ENCODE data around the gene UGT1A7.

The UGT1A7 gene

DNA sequence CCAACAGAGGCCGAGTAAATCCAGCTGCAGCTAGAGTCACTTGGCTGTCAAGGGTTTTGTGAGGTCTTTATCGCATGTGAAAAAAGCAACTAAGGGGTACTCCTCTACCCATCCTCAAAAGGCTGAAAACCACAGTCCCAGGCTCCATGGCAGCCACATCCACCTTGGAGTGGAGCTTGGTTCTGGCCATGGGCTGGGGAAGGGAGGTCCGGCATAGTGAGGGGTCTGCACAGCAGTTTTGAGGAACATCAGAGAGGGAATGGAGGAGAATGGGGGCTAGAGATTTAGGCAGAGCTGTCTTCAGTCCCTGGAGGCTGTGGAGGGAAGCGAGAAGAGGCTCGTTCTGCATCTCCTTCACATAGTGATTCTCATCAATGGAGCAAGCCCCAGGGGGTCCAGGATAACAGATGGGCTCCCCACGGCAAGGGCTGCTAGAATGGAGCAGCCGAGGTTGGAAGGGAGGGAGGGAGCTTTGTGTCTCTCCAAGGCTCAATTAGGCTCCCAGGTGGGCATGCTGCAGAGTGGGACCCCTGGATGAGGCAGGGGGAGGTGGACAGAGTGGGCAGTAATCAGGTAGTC, 117.5 kb downstream of the UGT1A7 start:
- Histone ChIP-seq H3K36me3 (ENCODE audit: control insufficient read depth, insufficient read depth, low read length) (no peaks in the 10 kb centered on the region), H3K4me3 (replicated peaks; ENCODE audit: low read depth, low read length) (no peak overlapping the region), H3K27me3 (replicated peaks; ENCODE audit: control insufficient read depth, insufficient read depth, low read length) (no peaks in the 10 kb centered on the region; the same call in 1 of the 2 replicates)
- TF ChIP-seq, protein P1, sequence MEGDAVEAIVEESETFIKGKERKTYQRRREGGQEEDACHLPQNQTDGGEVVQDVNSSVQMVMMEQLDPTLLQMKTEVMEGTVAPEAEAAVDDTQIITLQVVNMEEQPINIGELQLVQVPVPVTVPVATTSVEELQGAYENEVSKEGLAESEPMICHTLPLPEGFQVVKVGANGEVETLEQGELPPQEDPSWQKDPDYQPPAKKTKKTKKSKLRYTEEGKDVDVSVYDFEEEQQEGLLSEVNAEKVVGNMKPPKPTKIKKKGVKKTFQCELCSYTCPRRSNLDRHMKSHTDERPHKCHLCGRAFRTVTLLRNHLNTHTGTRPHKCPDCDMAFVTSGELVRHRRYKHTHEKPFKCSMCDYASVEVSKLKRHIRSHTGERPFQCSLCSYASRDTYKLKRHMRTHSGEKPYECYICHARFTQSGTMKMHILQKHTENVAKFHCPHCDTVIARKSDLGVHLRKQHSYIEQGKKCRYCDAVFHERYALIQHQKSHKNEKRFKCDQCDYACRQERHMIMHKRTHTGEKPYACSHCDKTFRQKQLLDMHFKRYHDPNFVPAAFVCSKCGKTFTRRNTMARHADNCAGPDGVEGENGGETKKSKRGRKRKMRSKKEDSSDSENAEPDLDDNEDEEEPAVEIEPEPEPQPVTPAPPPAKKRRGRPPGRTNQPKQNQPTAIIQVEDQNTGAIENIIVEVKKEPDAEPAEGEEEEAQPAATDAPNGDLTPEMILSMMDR (IDR thresholded peaks at IDR 0.05; ENCODE audit: insufficient read depth, low read length, poor library complexity, severe bottlenecking), result no peak
- DNase-seq (ENCODE audit: extremely low read depth, insufficient read length), result no peak

GRCh38 chr2:233799716-233800115, 118.0 kb downstream of the UGT1A7 start:
- no peaks in the 10 kb centered on the region; the same call in 1 of the 2 replicates for H3K27me3 ChIP-seq (replicated peaks; ENCODE audit: control insufficient read depth, insufficient read depth, low read length)
- TF ChIP-seq, protein P1 (IDR thresholded peaks at IDR 0.05; ENCODE audit: insufficient read depth, low read length, poor library complexity, severe bottlenecking), result no peak
- no peaks in the 10 kb centered on the region for H3K36me3 ChIP-seq (ENCODE audit: control insufficient read depth, insufficient read depth, low read length)
- no peak for DNase-seq (ENCODE audit: extremely low read depth, insufficient read length)
- H3K4me3 ChIP-seq (replicated peaks; ENCODE audit: low read depth, low read length), result no peak overlapping the region

GRCh38 chr2:233800208-233800607, 118.5 kb downstream of the UGT1A7 start:
- DNase-seq (ENCODE audit: extremely low read depth, insufficient read length), result no peak
- Histone ChIP-seq H3K27me3 (replicated peaks; ENCODE audit: control insufficient read depth, insufficient read depth, low read length) (no peaks in the 10 kb centered on the region; the same call in 1 of the 2 replicates), H3K36me3 (ENCODE audit: control insufficient read depth, insufficient read depth, low read length) (no peaks in the 10 kb centered on the region), H3K4me3 (replicated peaks; ENCODE audit: low read depth, low read length) (no peak overlapping the region)
- TF ChIP-seq, protein P1 (IDR thresholded peaks at IDR 0.05; ENCODE audit: insufficient read depth, low read length, poor library complexity, severe bottlenecking), result no peak

DNA sequence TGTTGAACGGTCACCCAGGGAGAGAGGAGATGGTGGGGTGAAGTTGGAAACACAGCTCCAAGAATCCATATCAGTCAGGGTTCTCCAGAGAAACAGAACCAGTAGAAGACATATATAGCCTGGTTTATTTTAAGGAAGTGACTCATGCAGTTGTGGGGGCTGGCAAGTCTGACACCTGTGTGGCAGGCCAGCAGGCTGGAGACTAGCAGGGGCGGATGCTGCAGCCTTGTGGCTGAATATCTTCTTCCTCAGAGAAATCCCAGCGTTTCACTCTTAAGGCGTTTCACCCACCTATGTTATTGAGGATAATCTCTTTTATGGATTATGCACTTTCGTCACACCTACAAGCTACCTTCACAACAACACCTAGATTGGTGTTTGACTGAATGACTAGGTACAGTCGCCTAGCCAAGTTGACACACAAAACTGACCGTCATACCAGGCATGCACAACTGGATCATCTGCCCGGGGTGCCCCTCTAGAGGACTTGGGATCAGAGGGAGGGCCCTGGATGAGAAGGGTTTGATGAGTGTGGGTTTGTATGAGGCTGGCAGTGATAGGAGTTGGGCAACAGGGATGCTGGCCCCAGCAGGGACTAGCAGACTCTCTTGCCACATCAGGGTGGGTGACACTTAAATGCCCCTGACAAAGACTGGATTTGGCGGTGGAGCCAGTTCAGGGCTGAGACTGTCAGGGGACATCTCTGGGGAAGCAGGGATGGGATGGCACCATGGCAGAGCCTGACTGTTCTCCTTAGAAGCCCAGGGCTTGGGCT, 119.8 kb downstream of the UGT1A7 start:
- no peaks in the 10 kb centered on the region for H3K36me3 ChIP-seq (ENCODE audit: control insufficient read depth, insufficient read depth, low read length)
- H3K27me3 ChIP-seq (replicated peaks; ENCODE audit: control insufficient read depth, insufficient read depth, low read length), result no peaks in the 10 kb centered on the region; the same call in 1 of the 2 replicates
- no peak for DNase-seq (ENCODE audit: extremely low read depth, insufficient read length)
- no peak overlapping the region for H3K4me3 ChIP-seq (replicated peaks; ENCODE audit: low read depth, low read length)
- TF ChIP-seq, protein P1 (IDR thresholded peaks at IDR 0.05; ENCODE audit: insufficient read depth, low read length, poor library complexity, severe bottlenecking), result no peak

- TF ChIP-seq, protein P1 (IDR thresholded peaks at IDR 0.05; ENCODE audit: insufficient read depth, low read length, poor library complexity, severe bottlenecking), result no peak
- no peak for DNase-seq (ENCODE audit: extremely low read depth, insufficient read length)
- H3K27me3 ChIP-seq (replicated peaks; ENCODE audit: control insufficient read depth, insufficient read depth, low read length), result no peaks in the 10 kb centered on the region; the same call in 1 of the 2 replicates
- no peaks in the 10 kb centered on the region for H3K36me3 ChIP-seq (ENCODE audit: control insufficient read depth, insufficient read depth, low read length)
- no peak overlapping the region for H3K4me3 ChIP-seq (replicated peaks; ENCODE audit: low read depth, low read length)
These were observed 120.6 kb downstream of the UGT1A7 start for GRCh38 chr2:233802132-233802815.
